HUES6 (cell line): ENCODE data around the gene FOXP1.

Experiments used
- H3K27ac ChIP-seq: 2 replicates; pipeline ENCODE4 v1.7.0; 2013; ENCODE audit warnings: low read depth, mild to moderate bottlenecking, low read length, inconsistent platforms
- H3K27me3 ChIP-seq: 2 replicates; pipeline ENCODE4 v1.6.1; 2013; ENCODE audit warnings: low read length; ENCODE audit not compliant: control insufficient read depth, insufficient read depth
- H3K36me3 ChIP-seq: 2 replicates; pipeline ENCODE4 v1.6.1; 2013; ENCODE audit warnings: low read length; ENCODE audit not compliant: control insufficient read depth, insufficient read depth
- H3K4me1 ChIP-seq: 2 replicates; pipeline ENCODE4 v1.6.1; 2013; ENCODE audit warnings: low read length; ENCODE audit not compliant: control insufficient read depth, insufficient read depth
- H3K4me3 ChIP-seq: 2 replicates; pipeline ENCODE4 v1.5.1; 2013; ENCODE audit warnings: low read depth, low read length
- H3K9ac ChIP-seq: one replicate; pipeline ENCODE4 v1.6.1; 2013; ENCODE audit warnings: mild to moderate bottlenecking, low read length
- H3K9me3 ChIP-seq: 2 replicates; pipeline ENCODE4 v1.6.1; 2013; ENCODE audit warnings: low read depth, low read length; ENCODE audit not compliant: control insufficient read depth, insufficient read depth

FOXP1 gene

GRCh38 chr3:71056327-71056726 is 527.2 kb downstream of the FOXP1 start:
- Histone ChIP-seq H3K36me3 (no peaks in the 10 kb centered on the region), H3K9me3 (no peaks in the 10 kb centered on the region), H3K9ac (no peak overlapping the region), H3K4me1 (peaks cover 95% of the 10 kb centered on the region), H3K27ac (no peak overlapping the region), H3K27me3 (no peaks in the 10 kb centered on the region), H3K4me3 (no peak overlapping the region)

DNA sequence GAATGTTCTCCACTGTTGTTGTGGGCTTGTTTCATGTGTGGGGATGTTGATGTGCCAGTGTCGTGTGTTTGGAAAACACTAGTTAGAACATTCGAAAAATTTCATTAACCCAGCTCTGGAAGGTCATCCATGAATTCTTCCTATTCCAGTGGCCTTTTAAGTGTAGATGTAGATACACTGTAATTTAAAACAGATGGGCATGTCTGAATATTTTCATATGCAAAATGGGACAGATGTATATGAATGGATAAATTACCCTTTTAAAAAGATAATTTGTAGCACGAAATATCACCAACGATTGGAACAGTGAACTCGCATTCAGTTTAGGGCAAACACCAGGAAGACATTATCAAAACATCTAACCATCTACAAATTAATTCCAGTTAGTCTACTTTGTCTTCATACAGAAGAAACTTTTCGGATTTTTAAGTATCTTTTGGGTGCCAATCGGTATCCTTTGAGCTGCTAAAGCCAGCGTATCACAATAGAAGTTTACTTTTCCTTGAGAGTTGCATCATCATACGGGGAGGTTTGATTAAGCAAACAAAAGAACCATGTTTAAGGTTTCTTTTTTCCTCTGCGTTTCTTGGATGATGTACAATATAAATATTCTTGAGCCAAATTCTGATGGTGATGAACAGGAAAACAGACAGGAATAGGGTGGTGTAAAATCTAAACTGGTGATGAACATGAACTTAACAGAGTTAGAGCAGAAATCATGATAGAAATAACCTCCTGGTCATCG is 528.1 kb downstream of the FOXP1 start:
- Histone ChIP-seq H3K9me3 (no peaks in the 10 kb centered on the region), H3K27ac (no peak overlapping the region), H3K27me3 (no peaks in the 10 kb centered on the region), H3K4me1 (peaks cover 95% of the 10 kb centered on the region), H3K9ac (no peak overlapping the region), H3K36me3 (no peaks in the 10 kb centered on the region), H3K4me3 (no peak overlapping the region)

DNA sequence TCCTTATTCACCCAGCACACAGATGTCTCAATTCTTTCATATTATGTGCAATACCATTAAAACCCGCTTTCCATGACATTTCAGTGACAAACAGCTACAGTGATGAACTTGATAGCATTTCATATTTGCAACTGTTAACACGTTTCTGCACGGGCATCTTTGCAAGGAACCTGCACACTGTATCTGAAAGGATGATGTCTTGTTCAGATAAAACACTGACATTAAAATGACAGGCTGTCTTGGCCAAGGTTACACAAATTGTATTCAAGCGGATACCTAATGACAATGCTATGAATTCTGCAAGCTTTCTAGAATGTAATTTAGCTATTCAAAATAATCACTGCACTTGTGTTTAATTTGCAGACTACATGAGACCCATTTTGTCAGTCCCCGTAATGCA is 529.2 kb downstream of the FOXP1 start:
- no peak overlapping the region for H3K27ac ChIP-seq
- H3K36me3 ChIP-seq: no peaks in the 10 kb centered on the region
- H3K27me3 ChIP-seq: no peaks in the 10 kb centered on the region
- H3K9me3 ChIP-seq: no peaks in the 10 kb centered on the region
- peaks cover 95% of the 10 kb centered on the region for H3K4me1 ChIP-seq
- no peak overlapping the region for H3K9ac ChIP-seq
- no peak overlapping the region for H3K4me3 ChIP-seq

- Histone ChIP-seq H3K36me3 (no peaks in the 10 kb centered on the region), H3K27me3 (no peaks in the 10 kb centered on the region), H3K4me3 (no peak overlapping the region), H3K9ac (no peak overlapping the region), H3K9me3 (no peaks in the 10 kb centered on the region), H3K4me1 (peaks cover 95% of the 10 kb centered on the region), H3K27ac (no peak overlapping the region)
Observed at GRCh38 chr3:71053495-71053894, 530.0 kb downstream of the FOXP1 start.

DNA sequence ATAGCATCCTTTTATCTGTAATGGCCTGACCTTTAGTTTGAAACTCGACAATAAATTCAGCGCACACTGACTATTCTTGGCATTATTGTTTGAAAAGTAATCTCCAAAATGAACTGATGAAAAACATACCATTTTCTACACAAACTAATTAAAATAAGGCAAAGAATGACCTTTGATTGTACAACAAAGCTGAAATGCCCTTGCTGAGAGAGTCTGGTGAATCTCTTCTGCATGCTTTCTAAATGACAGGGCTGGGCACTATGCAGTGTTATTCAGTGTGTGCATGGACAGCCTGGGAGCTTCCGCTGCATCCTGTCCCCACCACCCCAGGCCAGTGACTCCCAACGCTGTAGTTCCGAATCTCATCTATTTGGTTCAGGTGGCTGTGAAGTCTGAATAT is 530.8 kb downstream of the FOXP1 start:
- H3K27ac ChIP-seq: no peak overlapping the region
- H3K4me1 ChIP-seq: peaks cover 95% of the 10 kb centered on the region
- no peaks in the 10 kb centered on the region for H3K27me3 ChIP-seq
- no peak overlapping the region for H3K9ac ChIP-seq
- no peak overlapping the region for H3K4me3 ChIP-seq
- no peaks in the 10 kb centered on the region for H3K9me3 ChIP-seq
- no peaks in the 10 kb centered on the region for H3K36me3 ChIP-seq

GRCh38 chr3:71051893-71052687 is 531.4 kb downstream of the FOXP1 start:
- H3K36me3 ChIP-seq: no peaks in the 10 kb centered on the region
- no peaks in the 10 kb centered on the region for H3K9me3 ChIP-seq
- no peak overlapping the region for H3K9ac ChIP-seq
- peaks cover 96% of the 10 kb centered on the region for H3K4me1 ChIP-seq
- no peak overlapping the region for H3K27ac ChIP-seq
- H3K4me3 ChIP-seq: no peak overlapping the region
- H3K27me3 ChIP-seq: no peaks in the 10 kb centered on the region

- Histone ChIP-seq H3K9me3 (no peaks in the 10 kb centered on the region), H3K4me1 (peaks cover 96% of the 10 kb centered on the region), H3K4me3 (no peak overlapping the region), H3K27me3 (no peaks in the 10 kb centered on the region), H3K36me3 (no peaks in the 10 kb centered on the region), H3K9ac (no peak overlapping the region), H3K27ac (peak overlapping the region; percentile 58; the same call in 1 of the 2 replicates)
Observed at GRCh38 chr3:71051259-71051595, 532.3 kb downstream of the FOXP1 start.

- H3K4me1 ChIP-seq: peaks cover 96% of the 10 kb centered on the region
- no peaks in the 10 kb centered on the region for H3K9me3 ChIP-seq
- H3K9ac ChIP-seq: no peak overlapping the region
- H3K4me3 ChIP-seq: peak overlapping the region; percentile 7; the same call in 1 of the 2 replicates
- peak overlapping the region; percentile 58; the same call in 1 of the 2 replicates for H3K27ac ChIP-seq
- H3K27me3 ChIP-seq: no peaks in the 10 kb centered on the region
- H3K36me3 ChIP-seq: no peaks in the 10 kb centered on the region
Observed at GRCh38 chr3:71050538-71051258, 532.8 kb downstream of the FOXP1 start.

- H3K9ac ChIP-seq: peak overlapping the region; percentile 7
- H3K27me3 ChIP-seq: no peaks in the 10 kb centered on the region
- H3K4me3 ChIP-seq: no peak overlapping the region
- no peaks in the 10 kb centered on the region for H3K9me3 ChIP-seq
- 0 out of 2 replicates have a peak, but pooled peaks cover 3% of the 10 kb centered on the region for H3K36me3 ChIP-seq
- H3K27ac ChIP-seq: peak overlapping the region; percentile 58; the same call in 1 of the 2 replicates
- peaks cover 93% of the 10 kb centered on the region for H3K4me1 ChIP-seq
Observed at GRCh38 chr3:71050166-71050537, 533.4 kb downstream of the FOXP1 start.

DNA sequence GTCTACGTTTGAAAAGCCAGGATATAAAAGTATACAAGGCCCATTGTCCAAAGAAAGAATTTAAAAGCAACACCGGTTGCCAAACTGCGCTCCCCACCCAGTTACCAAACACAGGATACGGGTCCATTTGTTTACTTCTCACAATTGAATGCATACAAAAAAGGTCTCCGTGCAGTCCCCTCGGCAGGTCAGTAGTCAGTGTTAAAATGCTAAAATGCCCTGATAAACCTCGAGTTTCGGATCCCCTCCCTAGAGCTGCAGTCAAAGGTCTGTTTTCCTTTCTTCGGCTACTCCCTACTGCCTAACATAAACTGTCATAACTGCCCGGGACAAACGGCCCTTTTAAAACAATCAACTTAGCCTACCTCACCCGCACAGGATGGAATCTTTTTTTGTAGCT is 534.6 kb downstream of the FOXP1 start:
- H3K9ac ChIP-seq: no peak overlapping the region
- H3K9me3 ChIP-seq: no peaks in the 10 kb centered on the region
- H3K4me3 ChIP-seq: peak overlapping the region; percentile 31
- no peaks in the 10 kb centered on the region for H3K27me3 ChIP-seq
- 0 out of 2 replicates have a peak, but pooled peaks cover 5% of the 10 kb centered on the region for H3K36me3 ChIP-seq
- H3K4me1 ChIP-seq: peaks cover 82% of the 10 kb centered on the region
- H3K27ac ChIP-seq: peak overlapping the region; percentile 2; the same call in 1 of the 2 replicates
